Gastroesophageal sphincter (tissue), 4 donors: ENCODE measurements around the gene ADM2. TPM values are rescaled to one million over a fixed set of nuclear protein-coding genes. Genes with fewer than 3 reads are reported as not detected.
A peak's percentile ranks its signal among the peaks of the same experiment; 100 is the strongest.

Experiments
- ATAC-seq: fragments of 150-250 bp; one replicate; pipeline ENCODE4 v1.9.1; 2016; ENCODE audit warnings: mild to moderate bottlenecking, moderate library complexity
- H3K27ac ChIP-seq, 4 donors: fragments of 200-600 bp; sonication (generic) in 3 of 4; 1 replicate in 3 of 4; 2 replicates in 1 of 4; pipeline ENCODE4 v1.5.1; 2016 to 2019
- H3K27me3 ChIP-seq: fragments of 200-600 bp; sonication (generic); one replicate; pipeline ENCODE4 v1.5.1; 2019
- H3K36me3 ChIP-seq, 2 donors: fragments of 200-600 bp; sonication (generic); one replicate each; pipeline ENCODE4 v1.5.1; 2019; ENCODE audit warnings: control low read depth in 1 of 2
- H3K4me1 ChIP-seq, 3 donors: fragments of 200-600 bp; sonication (generic); 1 replicate in 2 of 3; 2 replicates in 1 of 3; pipeline ENCODE4 v1.5.1; 2016 to 2019; ENCODE audit warnings: control low read depth in 2 of 3
- H3K4me3 ChIP-seq, 2 donors: fragments of 200-600 bp; sonication (generic); one replicate each; pipeline ENCODE4 v1.5.1; 2019; ENCODE audit warnings: mild to moderate bottlenecking in 1 of 2, moderate library complexity in 1 of 2
- H3K9me3 ChIP-seq, 3 donors: fragments of 200-600 bp; sonication (generic); one replicate each; pipeline ENCODE4 v1.5.1; 2017 to 2019; ENCODE audit warnings: control low read depth in 2 of 3
- CTCF ChIP-seq, 4 experiments: fragments of 200-600 bp in 2 of 4; fragments of 450-650 bp in 2 of 4; sonication (generic) in 1 of 4; IDR thresholded peaks; one replicate each; pipeline ENCODE4 v1.5.1; 2017 to 2019; ENCODE audit warnings: antibody characterized with exemption in 4 of 4, mild to moderate bottlenecking in 2 of 4, moderate library complexity in 2 of 4
- EP300 ChIP-seq: sonication (generic); formaldehyde crosslinking; IDR thresholded peaks from one replicate; pipeline ENCODE4 v1.6.1; 2017; ENCODE audit warnings: antibody characterized with exemption, mild to moderate bottlenecking
- POLR2A ChIP-seq, 2 donors: fragments of 450-650 bp; IDR thresholded peaks; one replicate each; pipeline ENCODE4 v1.6.1; 2017; ENCODE audit warnings: antibody characterized with exemption in 2 of 2, mild to moderate bottlenecking in 2 of 2, moderate library complexity in 1 of 2
- POLR2AphosphoS5 ChIP-seq: sonication (generic); formaldehyde crosslinking; IDR thresholded peaks from one replicate; pipeline ENCODE4 v1.6.1; 2017; ENCODE audit warnings: antibody characterized with exemption
- WGBS, 2 donors: methylation state at CpG; one replicate each; pipeline ENCODE4 v1.1.5; 2018; ENCODE audit warnings: low coverage in 1 of 2; 5-methylcytosine and 5-hydroxymethylcytosine counted together
- total RNA-seq, 4 donors: library from RNA; depleted of rRNA; stranded (reverse); fragments of >200 nt; gene quantifications; one replicate each; pipeline ENCODE4 v1.1.0, GENCODE V29; 2016

The ADM2 gene
- total RNA-seq, 4 donors from 2014 or later, result 0.40 TPM; not detected in 3

GRCh38 chr22:50507421-50507990 is 26.2 kb downstream of the ADM2 start, which contains the start of gene LMF2:
LMF2 (minus strand) TSS chr22:50507702; CDS start chr22:50507675, 27 bp downstream.
- no peaks in the 10 kb centered on the region for H3K27me3 ChIP-seq
- H3K36me3 ChIP-seq, result peaks cover 0 to 46% of the 10 kb centered on the region in 2 donors
- peak; percentile 57 for TF ChIP-seq POLR2AphosphoS5
- peak; percentile 47 to 65 for TF ChIP-seq POLR2A (IDR thresholded peaks at IDR 0.05)
- TF ChIP-seq EP300, result no peak
- peak in 1 of 4 experiments; percentile 38 for TF ChIP-seq CTCF (IDR thresholded peaks at IDR 0.05)
- H3K27ac ChIP-seq, result peak within 1 kb of the TSS; percentile 94 to 98 (median 96)
- peak within 1 kb of the TSS; percentile 93 for H3K4me3 ChIP-seq
- peaks cover 4 to 44% (median 23%) of the 10 kb centered on the region in 3 donors for H3K4me1 ChIP-seq
- no CpG with 5 or more reads among the region's 62 CpGs for WGBS, 2 donors
- no peaks in the 10 kb centered on the region for H3K9me3 ChIP-seq
- peak; percentile 83 for ATAC-seq

- peaks cover 4 to 44% (median 23%) of the 10 kb centered on the region in 3 donors for H3K4me1 ChIP-seq
- ATAC-seq, result peak; percentile 89
- H3K36me3 ChIP-seq, result peaks cover 0 to 46% of the 10 kb centered on the region in 2 donors
- WGBS, 2 donors, result 0% methylated on average over 5 to 10 of the region's 76 CpGs
- H3K9me3 ChIP-seq, result no peaks in the 10 kb centered on the region
- no peaks in the 10 kb centered on the region for H3K27me3 ChIP-seq
- H3K4me3 ChIP-seq, result peak within 1 kb of the TSS; percentile 93
- H3K27ac ChIP-seq, result peak within 1 kb of the TSS; percentile 94 to 98 (median 96)
- peak; percentile 66 to 72 for TF ChIP-seq POLR2A (IDR thresholded peaks at IDR 0.05)
- TF ChIP-seq CTCF (IDR thresholded peaks at IDR 0.05), result peak in 1 of 4 experiments; percentile 13
- no peak for TF ChIP-seq EP300
- TF ChIP-seq POLR2AphosphoS5, result peak; percentile 94
Measured at GRCh38 chr22:50507991-50508884, 26.9 kb downstream of the ADM2 start, which contains the start of gene NCAPH2. NCAPH2 (plus strand) TSS chr22:50508224; CDS start chr22:50508338, 114 bp downstream.

GRCh38 chr22:50508897-50509296 is 27.6 kb downstream of the ADM2 start:
- TF ChIP-seq POLR2AphosphoS5 (no peak), POLR2A (IDR thresholded peaks at IDR 0.05) (no peak), CTCF (IDR thresholded peaks at IDR 0.05) (no peak), EP300 (no peak)
- Histone ChIP-seq H3K4me3 (peak overlapping the region; percentile 93), H3K27ac (peak overlapping the region; percentile 94 to 98 (median 96)), H3K27me3 (no peaks in the 10 kb centered on the region), H3K4me1 (peaks cover 4 to 44% (median 23%) of the 10 kb centered on the region in 3 donors), H3K9me3 (no peaks in the 10 kb centered on the region), H3K36me3 (peaks cover 0 to 41% of the 10 kb centered on the region in 2 donors)
- 3 to 11% methylated on average over 3 of the region's 3 CpGs for WGBS, 2 donors
- no peak for ATAC-seq

GRCh38 chr22:50513175-50513574 is 31.8 kb downstream of the ADM2 start:
- Histone ChIP-seq H3K4me1 (peaks cover 0 to 21% (median 9%) of the 10 kb centered on the region in 3 donors), H3K27ac (no peak overlapping the region), H3K36me3 (peaks cover 0 to 50% of the 10 kb centered on the region in 2 donors), H3K9me3 (no peaks in the 10 kb centered on the region), H3K4me3 (no peak overlapping the region), H3K27me3 (no peaks in the 10 kb centered on the region)
- WGBS, 2 donors, result 94 to 97% methylated on average over 2 to 5 of the region's 15 CpGs
- TF ChIP-seq POLR2AphosphoS5, result no peak
- TF ChIP-seq POLR2A (IDR thresholded peaks at IDR 0.05), result no peak
- no peak for TF ChIP-seq CTCF (IDR thresholded peaks at IDR 0.05)
- TF ChIP-seq EP300, result no peak
- no peak for ATAC-seq
